ENCODE results near the gene ZG16B. TPM values are rescaled to one million over a fixed set of nuclear protein-coding genes. Genes with fewer than 3 reads are reported as not detected.

ZG16B gene
- total RNA-seq, 1 experiment from 2014 or later: not detected

DNA sequence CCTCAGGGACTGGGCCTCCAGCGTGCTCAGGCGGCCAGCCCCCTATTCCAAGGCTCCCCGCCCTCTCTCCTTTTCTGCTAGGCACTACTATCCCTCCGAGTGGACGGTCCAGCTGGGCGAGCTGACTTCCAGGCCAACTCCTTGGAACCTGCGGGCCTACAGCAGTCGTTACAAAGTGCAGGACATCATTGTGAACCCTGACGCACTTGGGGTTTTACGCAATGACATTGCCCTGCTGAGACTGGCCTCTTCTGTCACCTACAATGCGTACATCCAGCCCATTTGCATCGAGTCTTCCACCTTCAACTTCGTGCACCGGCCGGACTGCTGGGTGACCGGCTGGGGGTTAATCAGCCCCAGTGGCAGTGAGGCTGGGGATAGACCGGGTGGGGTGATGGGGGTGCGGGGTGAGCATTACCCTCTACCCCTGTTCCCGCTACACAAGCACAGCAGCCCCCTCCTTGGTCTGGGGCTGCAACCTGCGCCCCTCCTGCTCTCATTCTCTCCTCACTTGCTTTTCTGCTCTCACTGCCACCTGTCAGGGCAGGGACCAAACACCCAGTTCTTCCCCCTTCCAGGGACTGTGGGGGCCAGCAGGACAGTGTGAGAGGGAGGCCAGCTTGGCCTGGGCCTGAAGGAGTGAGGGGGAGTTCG is 30.8 kb upstream of the ZG16B start (continued):
- TF ChIP-seq, protein P1, sequence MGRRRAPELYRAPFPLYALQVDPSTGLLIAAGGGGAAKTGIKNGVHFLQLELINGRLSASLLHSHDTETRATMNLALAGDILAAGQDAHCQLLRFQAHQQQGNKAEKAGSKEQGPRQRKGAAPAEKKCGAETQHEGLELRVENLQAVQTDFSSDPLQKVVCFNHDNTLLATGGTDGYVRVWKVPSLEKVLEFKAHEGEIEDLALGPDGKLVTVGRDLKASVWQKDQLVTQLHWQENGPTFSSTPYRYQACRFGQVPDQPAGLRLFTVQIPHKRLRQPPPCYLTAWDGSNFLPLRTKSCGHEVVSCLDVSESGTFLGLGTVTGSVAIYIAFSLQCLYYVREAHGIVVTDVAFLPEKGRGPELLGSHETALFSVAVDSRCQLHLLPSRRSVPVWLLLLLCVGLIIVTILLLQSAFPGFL (CRISPR knock-in tag; IDR thresholded peaks at IDR 0.05; ENCODE audit: borderline replicate concordance): no peak
- TF ChIP-seq ZNF396 (CRISPR knock-in tag; IDR thresholded peaks at IDR 0.05; ENCODE audit: borderline replicate concordance): no peak
- TF ChIP-seq, protein P2, sequence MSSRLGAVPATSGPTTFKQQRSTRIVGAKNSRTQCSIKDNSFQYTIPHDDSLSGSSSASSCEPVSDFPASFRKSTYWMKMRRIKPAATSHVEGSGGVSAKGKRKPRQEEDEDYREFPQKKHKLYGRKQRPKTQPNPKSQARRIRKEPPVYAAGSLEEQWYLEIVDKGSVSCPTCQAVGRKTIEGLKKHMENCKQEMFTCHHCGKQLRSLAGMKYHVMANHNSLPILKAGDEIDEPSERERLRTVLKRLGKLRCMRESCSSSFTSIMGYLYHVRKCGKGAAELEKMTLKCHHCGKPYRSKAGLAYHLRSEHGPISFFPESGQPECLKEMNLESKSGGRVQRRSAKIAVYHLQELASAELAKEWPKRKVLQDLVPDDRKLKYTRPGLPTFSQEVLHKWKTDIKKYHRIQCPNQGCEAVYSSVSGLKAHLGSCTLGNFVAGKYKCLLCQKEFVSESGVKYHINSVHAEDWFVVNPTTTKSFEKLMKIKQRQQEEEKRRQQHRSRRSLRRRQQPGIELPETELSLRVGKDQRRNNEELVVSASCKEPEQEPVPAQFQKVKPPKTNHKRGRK (CRISPR knock-in tag; IDR thresholded peaks at IDR 0.05; ENCODE audit: borderline replicate concordance): no peak
- no peak for TF ChIP-seq NFYB (CRISPR knock-in tag; conservative IDR thresholded peaks at IDR 0.05; ENCODE audit: low read depth)

DNA sequence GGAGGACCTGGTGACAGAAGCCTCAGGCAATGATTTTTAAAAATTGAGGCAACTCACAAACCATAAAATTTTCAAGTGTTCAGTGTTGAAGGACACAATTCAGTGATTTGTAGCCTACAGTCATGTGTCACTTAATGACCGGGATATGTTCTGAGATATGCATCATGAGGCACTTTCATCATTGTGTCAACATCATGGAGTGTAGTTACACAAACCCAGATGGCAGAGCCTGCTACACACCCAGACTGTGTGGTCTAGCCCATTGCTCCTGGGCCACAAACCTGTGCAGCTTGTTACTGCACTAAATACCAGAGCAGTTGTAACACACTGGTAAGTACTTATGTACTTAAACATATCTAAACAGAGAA is 30.3 kb upstream of the ZG16B start:
- Mint-ChIP-seq H3K27me3 (ENCODE audit: low read depth) (peaks cover 14% of the 10 kb centered on the region), H3K4me3 (no peak overlapping the region), H3K36me3 (no peaks in the 10 kb centered on the region), H3K27ac (no peak overlapping the region), H3K4me1 (no peaks in the 10 kb centered on the region), H3K9me3 (peaks cover 16% of the 10 kb centered on the region)
- POLR2A ChIA-PET: no interaction called here
- ATAC-seq (no peak), DNase-seq (ENCODE audit: low spot score) (no peak)
- CTCF ChIA-PET: interaction anchor here (0.7 kb wide), 1 partner anchor 75 kb away, joined by 3 read pairs; no protein-coding TSS in a partner anchor
- no peak for TF ChIP-seq ZNF423 (CRISPR knock-in tag; IDR thresholded peaks at IDR 0.05)

DNA sequence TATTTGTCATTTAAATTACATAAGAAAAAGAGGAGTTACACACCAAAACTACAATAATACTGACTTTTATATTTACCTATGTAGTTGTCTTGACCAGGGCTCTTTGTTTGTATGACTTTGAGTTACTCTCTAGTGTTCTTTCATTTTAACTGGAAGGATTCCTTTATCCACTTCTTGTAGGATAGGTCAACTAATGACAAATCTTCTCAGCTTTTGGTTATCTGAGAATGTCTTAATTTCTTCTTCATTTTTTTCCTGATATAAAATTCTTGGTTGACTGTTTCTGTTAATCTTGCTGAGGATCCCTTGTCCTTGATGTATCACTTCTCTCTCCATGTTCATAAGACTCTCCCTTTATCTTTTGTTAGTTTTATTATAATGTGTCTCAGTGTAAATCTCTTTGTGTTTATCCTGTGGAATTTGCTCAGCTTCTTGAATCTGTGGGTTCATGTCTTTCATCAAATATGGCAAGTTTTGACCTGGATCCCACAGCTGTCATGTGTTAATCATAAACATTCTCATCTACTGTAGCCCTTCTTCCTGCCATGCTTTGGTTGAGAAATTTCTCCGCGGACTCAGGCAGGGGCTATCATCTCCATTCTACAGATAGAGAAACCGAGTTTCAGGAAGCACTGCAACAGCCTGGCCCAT is 26.4 kb upstream of the ZG16B start:
- TF ChIP-seq MXD4 (CRISPR knock-in tag; IDR thresholded peaks at IDR 0.05; ENCODE audit: borderline replicate concordance): no peak
- TF ChIP-seq RELA (CRISPR knock-in tag; IDR thresholded peaks at IDR 0.05; ENCODE audit: borderline replicate concordance): no peak
- TF ChIP-seq IRF2 (CRISPR knock-in tag; IDR thresholded peaks at IDR 0.05; ENCODE audit: borderline replicate concordance, low read depth): no peak
- no peak for TF ChIP-seq PRRX2 (CRISPR knock-in tag; IDR thresholded peaks at IDR 0.05)
- TF ChIP-seq, protein P3, sequence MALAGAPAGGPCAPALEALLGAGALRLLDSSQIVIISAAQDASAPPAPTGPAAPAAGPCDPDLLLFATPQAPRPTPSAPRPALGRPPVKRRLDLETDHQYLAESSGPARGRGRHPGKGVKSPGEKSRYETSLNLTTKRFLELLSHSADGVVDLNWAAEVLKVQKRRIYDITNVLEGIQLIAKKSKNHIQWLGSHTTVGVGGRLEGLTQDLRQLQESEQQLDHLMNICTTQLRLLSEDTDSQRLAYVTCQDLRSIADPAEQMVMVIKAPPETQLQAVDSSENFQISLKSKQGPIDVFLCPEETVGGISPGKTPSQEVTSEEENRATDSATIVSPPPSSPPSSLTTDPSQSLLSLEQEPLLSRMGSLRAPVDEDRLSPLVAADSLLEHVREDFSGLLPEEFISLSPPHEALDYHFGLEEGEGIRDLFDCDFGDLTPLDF (CRISPR knock-in tag; IDR thresholded peaks at IDR 0.05): no peak

DNA sequence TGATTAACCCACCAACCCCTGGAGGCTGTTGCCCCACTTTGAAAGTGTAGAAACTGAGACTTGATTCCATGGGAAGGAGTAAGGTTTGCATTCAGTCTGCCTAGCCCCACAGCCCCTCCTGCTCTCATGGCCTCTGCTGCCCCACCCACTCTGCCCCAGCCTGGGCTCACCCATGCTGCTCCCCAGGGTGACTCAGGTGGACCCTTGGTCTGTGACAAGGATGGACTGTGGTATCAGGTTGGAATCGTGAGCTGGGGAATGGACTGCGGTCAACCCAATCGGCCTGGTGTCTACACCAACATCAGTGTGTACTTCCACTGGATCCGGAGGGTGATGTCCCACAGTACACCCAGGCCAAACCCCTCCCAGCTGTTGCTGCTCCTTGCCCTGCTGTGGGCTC is 25.4 kb upstream of the ZG16B start:
- no peak overlapping the region for H3K27ac Mint-ChIP-seq
- ChIA-PET CTCF (no interaction called here), POLR2A (no interaction called here)
- DNase-seq (ENCODE audit: low spot score) (no peak), ATAC-seq (no peak)
- H3K9me3 Mint-ChIP-seq: peaks cover 17% of the 10 kb centered on the region
- H3K36me3 Mint-ChIP-seq: no peaks in the 10 kb centered on the region
- H3K4me1 Mint-ChIP-seq: no peaks in the 10 kb centered on the region
- no peak overlapping the region for H3K4me3 Mint-ChIP-seq
- H3K27me3 Mint-ChIP-seq (ENCODE audit: low read depth): peaks cover 31% of the 10 kb centered on the region
- TF ChIP-seq FOXP1 (CRISPR knock-in tag; IDR thresholded peaks at IDR 0.05; ENCODE audit: borderline replicate concordance): no peak
- TF ChIP-seq, protein P4, sequence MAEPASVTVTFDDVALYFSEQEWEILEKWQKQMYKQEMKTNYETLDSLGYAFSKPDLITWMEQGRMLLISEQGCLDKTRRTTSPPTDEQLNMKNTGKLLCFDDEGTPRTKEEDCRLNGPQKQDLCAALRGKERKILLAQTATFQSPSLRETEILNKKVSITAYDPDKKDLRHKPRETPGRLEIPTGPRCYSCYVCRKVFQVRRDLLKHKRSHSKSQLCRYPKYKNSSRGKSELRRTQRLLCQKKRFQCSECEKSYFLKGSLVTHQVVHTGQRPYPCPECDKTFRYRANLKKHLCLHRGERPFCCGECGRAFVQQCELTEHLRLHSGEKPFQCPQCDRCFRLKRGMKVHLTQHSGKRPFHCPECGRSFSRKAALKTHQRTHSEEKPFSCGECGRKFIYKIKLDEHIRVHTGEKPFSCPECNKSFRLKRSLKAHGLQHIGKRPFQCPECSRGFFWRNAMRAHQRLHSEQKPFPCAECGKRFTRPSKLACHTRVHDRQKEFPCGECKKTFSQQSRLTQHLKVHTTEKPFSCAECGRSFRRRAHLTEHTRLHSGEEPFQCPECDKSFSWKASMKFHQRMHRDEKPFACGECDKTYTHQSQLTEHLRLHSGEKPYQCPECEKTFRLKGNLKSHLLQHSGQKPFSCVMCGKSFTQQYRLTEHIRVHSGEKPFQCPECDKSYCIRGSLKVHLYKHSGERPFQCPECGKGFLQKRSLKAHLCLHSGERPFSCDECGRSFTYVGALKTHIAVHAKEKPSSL (CRISPR knock-in tag; conservative IDR thresholded peaks at IDR 0.05): no peak
- TF ChIP-seq, protein P5, sequence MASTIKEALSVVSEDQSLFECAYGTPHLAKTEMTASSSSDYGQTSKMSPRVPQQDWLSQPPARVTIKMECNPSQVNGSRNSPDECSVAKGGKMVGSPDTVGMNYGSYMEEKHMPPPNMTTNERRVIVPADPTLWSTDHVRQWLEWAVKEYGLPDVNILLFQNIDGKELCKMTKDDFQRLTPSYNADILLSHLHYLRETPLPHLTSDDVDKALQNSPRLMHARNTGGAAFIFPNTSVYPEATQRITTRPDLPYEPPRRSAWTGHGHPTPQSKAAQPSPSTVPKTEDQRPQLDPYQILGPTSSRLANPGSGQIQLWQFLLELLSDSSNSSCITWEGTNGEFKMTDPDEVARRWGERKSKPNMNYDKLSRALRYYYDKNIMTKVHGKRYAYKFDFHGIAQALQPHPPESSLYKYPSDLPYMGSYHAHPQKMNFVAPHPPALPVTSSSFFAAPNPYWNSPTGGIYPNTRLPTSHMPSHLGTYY (CRISPR knock-in tag; IDR thresholded peaks at IDR 0.05): no peak
- TF ChIP-seq, protein P6, sequence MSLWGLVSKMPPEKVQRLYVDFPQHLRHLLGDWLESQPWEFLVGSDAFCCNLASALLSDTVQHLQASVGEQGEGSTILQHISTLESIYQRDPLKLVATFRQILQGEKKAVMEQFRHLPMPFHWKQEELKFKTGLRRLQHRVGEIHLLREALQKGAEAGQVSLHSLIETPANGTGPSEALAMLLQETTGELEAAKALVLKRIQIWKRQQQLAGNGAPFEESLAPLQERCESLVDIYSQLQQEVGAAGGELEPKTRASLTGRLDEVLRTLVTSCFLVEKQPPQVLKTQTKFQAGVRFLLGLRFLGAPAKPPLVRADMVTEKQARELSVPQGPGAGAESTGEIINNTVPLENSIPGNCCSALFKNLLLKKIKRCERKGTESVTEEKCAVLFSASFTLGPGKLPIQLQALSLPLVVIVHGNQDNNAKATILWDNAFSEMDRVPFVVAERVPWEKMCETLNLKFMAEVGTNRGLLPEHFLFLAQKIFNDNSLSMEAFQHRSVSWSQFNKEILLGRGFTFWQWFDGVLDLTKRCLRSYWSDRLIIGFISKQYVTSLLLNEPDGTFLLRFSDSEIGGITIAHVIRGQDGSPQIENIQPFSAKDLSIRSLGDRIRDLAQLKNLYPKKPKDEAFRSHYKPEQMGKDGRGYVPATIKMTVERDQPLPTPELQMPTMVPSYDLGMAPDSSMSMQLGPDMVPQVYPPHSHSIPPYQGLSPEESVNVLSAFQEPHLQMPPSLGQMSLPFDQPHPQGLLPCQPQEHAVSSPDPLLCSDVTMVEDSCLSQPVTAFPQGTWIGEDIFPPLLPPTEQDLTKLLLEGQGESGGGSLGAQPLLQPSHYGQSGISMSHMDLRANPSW (CRISPR knock-in tag; conservative IDR thresholded peaks at IDR 0.05; ENCODE audit: low read depth): no peak
- TF ChIP-seq, protein P7, sequence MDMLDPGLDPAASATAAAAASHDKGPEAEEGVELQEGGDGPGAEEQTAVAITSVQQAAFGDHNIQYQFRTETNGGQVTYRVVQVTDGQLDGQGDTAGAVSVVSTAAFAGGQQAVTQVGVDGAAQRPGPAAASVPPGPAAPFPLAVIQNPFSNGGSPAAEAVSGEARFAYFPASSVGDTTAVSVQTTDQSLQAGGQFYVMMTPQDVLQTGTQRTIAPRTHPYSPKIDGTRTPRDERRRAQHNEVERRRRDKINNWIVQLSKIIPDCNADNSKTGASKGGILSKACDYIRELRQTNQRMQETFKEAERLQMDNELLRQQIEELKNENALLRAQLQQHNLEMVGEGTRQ (CRISPR knock-in tag; IDR thresholded peaks at IDR 0.05): no peak

More for the DNA sequence above, 26.4 kb upstream of the ZG16B start:
- ChIA-PET CTCF (no interaction called here), POLR2A (no interaction called here)
- ATAC-seq: no peak
- H3K9me3 Mint-ChIP-seq: peaks cover 17% of the 10 kb centered on the region
- H3K4me3 Mint-ChIP-seq: no peak overlapping the region
- no peaks in the 10 kb centered on the region for H3K36me3 Mint-ChIP-seq
- no peak for DNase-seq (ENCODE audit: low spot score)
- H3K27ac Mint-ChIP-seq: no peak overlapping the region
- H3K4me1 Mint-ChIP-seq: no peaks in the 10 kb centered on the region
- peaks cover 23% of the 10 kb centered on the region for H3K27me3 Mint-ChIP-seq (ENCODE audit: low read depth)

Data from WTC11 (cell line).